ENCODE measurements around the gene PAM16. TPM values are rescaled to one million over a fixed set of nuclear protein-coding genes. Genes with fewer than 3 reads are reported as not detected.
A peak's percentile ranks its signal among the peaks of the same experiment; 100 is the strongest.

The PAM16 gene
- total and polyA plus RNA-seq, 9 of the 15 experiments (the other 6 are each of a cell fraction or from before 2014, with no cell fraction given) = 38.7 to 273 (median 79.3) TPM

GRCh38 chr16:4293181-4293716 lies 57.9 kb downstream of the PAM16 start:
- TF ChIP-seq CHAMP1 (IDR thresholded peaks at IDR 0.05) = no peak
- Histone ChIP-seq H3K4me1 (replicated peaks in 1 of 2; ENCODE audit: control insufficient read depth in 2 of 2, insufficient read depth in 2 of 2, low read length in 2 of 2) (peaks cover 0 to 28% of the 10 kb centered on the region in 2 experiments; a peak in 3 of 5 replicates), H2AFZ (ENCODE audit: low read depth, low read length) (no peak overlapping the region), H3K27ac (ENCODE audit: extremely low read depth, low read depth, low read length) (no peak overlapping the region), H4K20me1 (replicated peaks; ENCODE audit: control insufficient read depth, insufficient read depth, low read length) (no peaks in the 10 kb centered on the region), H3K4me2 (ENCODE audit: insufficient read depth, low read length) (no peak overlapping the region), H3K9me1 (ENCODE audit: control insufficient read depth, insufficient read depth, low read length) (no peaks in the 10 kb centered on the region), H3K9me3 (replicated peaks; ENCODE audit: control insufficient read depth, insufficient read depth, low read depth, low read length) (no peaks in the 10 kb centered on the region), H3K36me3 (ENCODE audit: control insufficient read depth, insufficient read depth, low read length) (no peaks in the 10 kb centered on the region), H3K27me3 (ENCODE audit: control insufficient read depth in 2 of 2, insufficient read depth in 2 of 2, low read length in 2 of 2) (no peaks in the 10 kb centered on the region), H3K4me3 (no peak overlapping the region), H3K9ac (ENCODE audit: insufficient read depth in 1 of 2, low read depth in 2 of 2, low read length in 2 of 2) (peak overlapping the region in 1 of 2 experiments; percentile 86; a peak in 2 of 4 replicates), H3K79me2 (ENCODE audit: control insufficient read depth, insufficient read depth, low read length) (no peaks in the 10 kb centered on the region)
- ChIA-PET POLR2A (no interaction called here), CTCF (ENCODE audit: low intra/inter-chr PET ratio) (no interaction called here)
- DNase-seq (ENCODE audit: extremely low read depth in 1 of 4, low spot score in 3 of 4) = peak in 1 of 4 experiments; percentile 5
- FAIRE-seq = no peak
- 63% methylated on average over 13 of the region's 14 CpGs for whole genome bisulfite sequencing (ENCODE audit: insufficient coverage, low coverage, missing lambda C conversion rate)
- in situ Hi-C loops (cut with MboI) = no loop called here
- intact Hi-C loops (cut with micrococcal nuclease) = no loop called here
- no peak for ATAC-seq
- no TSS peak for BruUV-seq (replicated peaks)

- 57% methylated on average over 4 of the region's 4 CpGs for WGBS (ENCODE audit: insufficient coverage, low coverage, missing lambda C conversion rate)
- POLR2A ChIA-PET = no interaction called here
- H3K9ac ChIP-seq (ENCODE audit: insufficient read depth in 1 of 2, low read depth in 2 of 2, low read length in 2 of 2) = no peak overlapping the region
- no peak for DNase-seq (ENCODE audit: extremely low read depth in 1 of 4, low spot score in 3 of 4)
- no peak overlapping the region for H3K4me2 ChIP-seq (ENCODE audit: insufficient read depth, low read length)
- no peaks in the 10 kb centered on the region for H3K9me3 ChIP-seq (replicated peaks; ENCODE audit: control insufficient read depth, insufficient read depth, low read depth, low read length)
- no peak overlapping the region for H3K27ac ChIP-seq (ENCODE audit: extremely low read depth, low read depth, low read length)
- in situ Hi-C loops (cut with MboI) (no loop called here), intact Hi-C loops (cut with micrococcal nuclease) (no loop called here)
- H2AFZ ChIP-seq (ENCODE audit: low read depth, low read length) = no peak overlapping the region
- no TSS peak for BruUV-seq (replicated peaks)
- no peaks in the 10 kb centered on the region for H3K27me3 ChIP-seq (ENCODE audit: control insufficient read depth in 2 of 2, insufficient read depth in 2 of 2, low read length in 2 of 2)
- CTCF ChIA-PET (ENCODE audit: low intra/inter-chr PET ratio) = no interaction called here
- no peaks in the 10 kb centered on the region for H3K9me1 ChIP-seq (ENCODE audit: control insufficient read depth, insufficient read depth, low read length)
- H3K4me3 ChIP-seq = no peak overlapping the region
- H3K4me1 ChIP-seq (replicated peaks in 1 of 2; ENCODE audit: control insufficient read depth in 2 of 2, insufficient read depth in 2 of 2, low read length in 2 of 2) = peaks cover 3 to 27% of the 10 kb centered on the region in 2 experiments; a peak in 3 of 5 replicates
- no peaks in the 10 kb centered on the region for H3K79me2 ChIP-seq (ENCODE audit: control insufficient read depth, insufficient read depth, low read length)
- no peaks in the 10 kb centered on the region for H4K20me1 ChIP-seq (replicated peaks; ENCODE audit: control insufficient read depth, insufficient read depth, low read length)
- H3K36me3 ChIP-seq (ENCODE audit: control insufficient read depth, insufficient read depth, low read length) = no peaks in the 10 kb centered on the region
- no peak for FAIRE-seq
- ATAC-seq = no peak
- TF ChIP-seq IRF9 (tag; IDR thresholded peaks at IDR 0.05) (no peak), SMAD3 (CRISPR knock-in tag; conservative IDR thresholded peaks at IDR 0.05) (no peak), ZFP36 (IDR thresholded peaks at IDR 0.05; ENCODE audit: low read depth, low read length, partially characterized antibody) (no peak), ZNF408 (CRISPR knock-in tag; IDR thresholded peaks at IDR 0.05; ENCODE audit: low read depth) (no peak), SP2 (IDR thresholded peaks at IDR 0.05; ENCODE audit: extremely low read depth, low read depth, low read length, poor library complexity, severe bottlenecking) (no peak), TSC22D4 (tag; IDR thresholded peaks at IDR 0.05) (no peak), ZNF780A (CRISPR knock-in tag; IDR thresholded peaks at IDR 0.05) (no peak), TAF7 (tag; IDR thresholded peaks at IDR 0.05) (no peak), KDM4B (IDR thresholded peaks at IDR 0.05; ENCODE audit: borderline replicate concordance in 2 of 2, low read depth in 1 of 2) (no peak), ARNT (IDR thresholded peaks at IDR 0.05) (no peak), ZNF175 (CRISPR knock-in tag; IDR thresholded peaks at IDR 0.05; ENCODE audit: low read depth) (no peak), NFYB (IDR thresholded peaks at IDR 0.05; ENCODE audit: extremely low read depth, insufficient read length) (no peak)
These were observed 59.4 kb downstream of the PAM16 start for GRCh38 chr16:4291699-4292098.

Measured in K562 (cell line).